ENCODE data around the gene RECQL5. TPM values are rescaled to one million over a fixed set of nuclear protein-coding genes. Genes with fewer than 3 reads are reported as not detected.

The RECQL5 gene
- total and polyA plus RNA-seq, 2 donors (not counting 1 experiment from before 2014, with no cell fraction given) = 8.4 to 26.3 TPM

DNA sequence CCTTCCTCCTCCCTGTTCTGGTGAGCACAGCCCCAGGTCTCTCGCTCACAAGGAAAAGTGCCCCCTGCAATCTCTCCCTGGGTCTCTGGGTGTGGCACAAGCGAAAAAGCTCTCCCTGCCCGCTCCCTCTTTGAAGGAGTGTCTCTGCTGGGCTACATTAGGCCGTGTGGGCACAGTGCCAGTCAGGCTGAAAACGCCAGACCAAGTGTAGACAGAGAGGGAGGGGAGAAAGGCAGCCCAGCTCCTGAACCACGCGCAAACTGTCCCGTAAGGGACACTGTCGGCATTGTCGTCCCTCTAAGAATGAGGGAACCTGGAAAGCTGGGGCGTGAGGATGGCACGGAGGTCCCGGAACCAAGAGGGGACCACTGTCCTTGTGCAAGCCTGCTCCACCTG is 29.8 kb downstream of the RECQL5 start:
- no peak for DNase-seq (ENCODE audit: low read depth in 2 of 2)
- no peaks in the 10 kb centered on the region for H3K79me2 ChIP-seq (ENCODE audit: control insufficient read depth, insufficient read depth, low read length)

GRCh38 chr17:75636381-75637142 is 30.4 kb downstream of the RECQL5 start:
- Histone ChIP-seq H3K4me1 (ENCODE audit: control insufficient read depth, extremely low read depth, insufficient read depth, low read length) (peaks cover 14% of the 10 kb centered on the region), H3K9ac (ENCODE audit: insufficient read depth, low read length) (no peak overlapping the region), H4K20me1 (ENCODE audit: control insufficient read depth, extremely low read depth, insufficient read depth, low read length) (no peaks in the 10 kb centered on the region), H3K4me3 (replicated peaks in 1 of 4; ENCODE audit: control extremely low read depth in 1 of 4, insufficient read depth in 1 of 4, low read depth in 3 of 4, low read length in 4 of 4) (no peak overlapping the region), H3K36me3 (ENCODE audit: control insufficient read depth, insufficient read depth, low read length) (no peaks in the 10 kb centered on the region), H3K79me2 (ENCODE audit: control insufficient read depth, insufficient read depth, low read length) (no peaks in the 10 kb centered on the region), H3K27ac (ENCODE audit: insufficient read depth, low read length) (no peak overlapping the region), H2AFZ (ENCODE audit: low read length) (no peak overlapping the region), H3K27me3 (ENCODE audit: control insufficient read depth, insufficient read depth, low read length) (no peaks in the 10 kb centered on the region), H3K9me3 (ENCODE audit: control insufficient read depth, insufficient read depth, low read depth, low read length) (no peaks in the 10 kb centered on the region), H3K4me2 (ENCODE audit: extremely low read depth, insufficient read depth, low read length) (no peak overlapping the region)
- no peak for DNase-seq (ENCODE audit: low read depth in 2 of 2)
- TF ChIP-seq, protein P1, sequence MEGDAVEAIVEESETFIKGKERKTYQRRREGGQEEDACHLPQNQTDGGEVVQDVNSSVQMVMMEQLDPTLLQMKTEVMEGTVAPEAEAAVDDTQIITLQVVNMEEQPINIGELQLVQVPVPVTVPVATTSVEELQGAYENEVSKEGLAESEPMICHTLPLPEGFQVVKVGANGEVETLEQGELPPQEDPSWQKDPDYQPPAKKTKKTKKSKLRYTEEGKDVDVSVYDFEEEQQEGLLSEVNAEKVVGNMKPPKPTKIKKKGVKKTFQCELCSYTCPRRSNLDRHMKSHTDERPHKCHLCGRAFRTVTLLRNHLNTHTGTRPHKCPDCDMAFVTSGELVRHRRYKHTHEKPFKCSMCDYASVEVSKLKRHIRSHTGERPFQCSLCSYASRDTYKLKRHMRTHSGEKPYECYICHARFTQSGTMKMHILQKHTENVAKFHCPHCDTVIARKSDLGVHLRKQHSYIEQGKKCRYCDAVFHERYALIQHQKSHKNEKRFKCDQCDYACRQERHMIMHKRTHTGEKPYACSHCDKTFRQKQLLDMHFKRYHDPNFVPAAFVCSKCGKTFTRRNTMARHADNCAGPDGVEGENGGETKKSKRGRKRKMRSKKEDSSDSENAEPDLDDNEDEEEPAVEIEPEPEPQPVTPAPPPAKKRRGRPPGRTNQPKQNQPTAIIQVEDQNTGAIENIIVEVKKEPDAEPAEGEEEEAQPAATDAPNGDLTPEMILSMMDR (conservative IDR thresholded peaks at IDR 0.05 in 1 of 2, IDR thresholded peaks at IDR 0.05 in 1 of 2; ENCODE audit: low read depth in 1 of 2, low read length in 2 of 2) = no peak
- TF ChIP-seq EZH2 (IDR thresholded peaks at IDR 0.05; ENCODE audit: low read length, missing control alignments) = no peak

More for the DNA sequence above, 29.8 kb downstream of the RECQL5 start:
- Histone ChIP-seq H3K27me3 (ENCODE audit: control insufficient read depth, insufficient read depth, low read length) (no peaks in the 10 kb centered on the region), H4K20me1 (ENCODE audit: control insufficient read depth, extremely low read depth, insufficient read depth, low read length) (no peaks in the 10 kb centered on the region), H3K4me2 (ENCODE audit: extremely low read depth, insufficient read depth, low read length) (no peak overlapping the region), H3K27ac (ENCODE audit: insufficient read depth, low read length) (no peak overlapping the region), H3K4me3 (replicated peaks in 1 of 4; ENCODE audit: control extremely low read depth in 1 of 4, insufficient read depth in 1 of 4, low read depth in 3 of 4, low read length in 4 of 4) (no peak overlapping the region), H3K9ac (ENCODE audit: insufficient read depth, low read length) (no peak overlapping the region), H3K4me1 (ENCODE audit: control insufficient read depth, extremely low read depth, insufficient read depth, low read length) (peaks cover 14% of the 10 kb centered on the region), H3K9me3 (ENCODE audit: control insufficient read depth, insufficient read depth, low read depth, low read length) (no peaks in the 10 kb centered on the region), H2AFZ (ENCODE audit: low read length) (no peak overlapping the region), H3K36me3 (ENCODE audit: control insufficient read depth, insufficient read depth, low read length) (no peaks in the 10 kb centered on the region)
- TF ChIP-seq EZH2 (IDR thresholded peaks at IDR 0.05; ENCODE audit: low read length, missing control alignments) = no peak
- TF ChIP-seq, protein P1 (conservative IDR thresholded peaks at IDR 0.05 in 1 of 2, IDR thresholded peaks at IDR 0.05 in 1 of 2; ENCODE audit: low read depth in 1 of 2, low read length in 2 of 2) = no peak

GRCh38 chr17:75635610-75636202 is 31.2 kb downstream of the RECQL5 start:
- Histone ChIP-seq H3K9me3 (ENCODE audit: control insufficient read depth, insufficient read depth, low read depth, low read length) (no peaks in the 10 kb centered on the region), H3K4me2 (ENCODE audit: extremely low read depth, insufficient read depth, low read length) (no peak overlapping the region), H3K27me3 (ENCODE audit: control insufficient read depth, insufficient read depth, low read length) (no peaks in the 10 kb centered on the region), H3K9ac (ENCODE audit: insufficient read depth, low read length) (no peak overlapping the region), H3K4me1 (ENCODE audit: control insufficient read depth, extremely low read depth, insufficient read depth, low read length) (peaks cover 14% of the 10 kb centered on the region), H3K27ac (ENCODE audit: insufficient read depth, low read length) (no peak overlapping the region), H3K79me2 (ENCODE audit: control insufficient read depth, insufficient read depth, low read length) (no peaks in the 10 kb centered on the region), H2AFZ (ENCODE audit: low read length) (no peak overlapping the region), H3K36me3 (ENCODE audit: control insufficient read depth, insufficient read depth, low read length) (no peaks in the 10 kb centered on the region), H3K4me3 (replicated peaks in 1 of 4; ENCODE audit: control extremely low read depth in 1 of 4, insufficient read depth in 1 of 4, low read depth in 3 of 4, low read length in 4 of 4) (no peak overlapping the region), H4K20me1 (ENCODE audit: control insufficient read depth, extremely low read depth, insufficient read depth, low read length) (no peaks in the 10 kb centered on the region)
- no peak for DNase-seq (ENCODE audit: low read depth in 2 of 2)
- TF ChIP-seq, protein P1 (conservative IDR thresholded peaks at IDR 0.05 in 1 of 2, IDR thresholded peaks at IDR 0.05 in 1 of 2; ENCODE audit: low read depth in 1 of 2, low read length in 2 of 2) = no peak
- TF ChIP-seq EZH2 (IDR thresholded peaks at IDR 0.05; ENCODE audit: low read length, missing control alignments) = no peak

All from fibroblast of lung (primary cell).